Measurements from ENCODE around the gene ZNF296. TPM values are rescaled to one million over a fixed set of nuclear protein-coding genes. Genes with fewer than 3 reads are reported as not detected.

ZNF296 gene
- total RNA-seq, 1 experiment from 2014 or later: 9.2 TPM

- ATAC-seq (no peak), DNase-seq (ENCODE audit: low read depth, low spot score) (no peak)
- peaks cover 0 to 4% of the 10 kb centered on the region in 2 experiments; a peak in 3 of 4 replicates for H3K4me1 ChIP-seq (ENCODE audit: control insufficient read depth in 1 of 2, insufficient read depth in 2 of 2, low read length in 2 of 2)
- no peak overlapping the region for H3K4me2 ChIP-seq (ENCODE audit: low read length)
- H3K9me2 ChIP-seq (ENCODE audit: insufficient read depth): no peaks in the 10 kb centered on the region
- no peak overlapping the region for H3K9ac ChIP-seq (ENCODE audit: low read length)
- no peak for TF ChIP-seq JUND (IDR thresholded peaks at IDR 0.05)
- H2AFZ ChIP-seq (ENCODE audit: low read depth, low read length, poor library complexity, severe bottlenecking): no peak overlapping the region
- no peaks in the 10 kb centered on the region for H4K20me1 ChIP-seq (ENCODE audit: insufficient read depth)
- CTCF ChIA-PET: no interaction called here
- no peak overlapping the region for H3K4me3 ChIP-seq (replicated peaks in 1 of 2; ENCODE audit: low read depth in 1 of 2, low read length in 2 of 2)
- no peaks in the 10 kb centered on the region for H3K27me3 ChIP-seq (ENCODE audit: insufficient read depth, low read length)
- BruUV-seq (replicated peaks): no TSS peak
- no peaks in the 10 kb centered on the region for H3K36me3 ChIP-seq (ENCODE audit: control insufficient read depth in 1 of 2, insufficient read depth in 2 of 2, low read length in 2 of 2)
- no peak overlapping the region for H3K27ac ChIP-seq (ENCODE audit: low read depth, low read length)
- RAD21 ChIA-PET (ENCODE audit: low non-redundant PET in 1 of 2, low total read pairs in 2 of 2, uncharacterized antibody in 2 of 2, unreplicated experiment in 2 of 2): no interaction called here
- POLR2A ChIA-PET: no interaction called here
- H3K79me2 ChIP-seq (ENCODE audit: insufficient read depth, low read length): peaks cover 74% of the 10 kb centered on the region
- no peaks in the 10 kb centered on the region for H3K9me3 ChIP-seq (ENCODE audit: control insufficient read depth in 1 of 2, insufficient read depth in 1 of 2, low read depth in 1 of 2, low read length in 2 of 2)
- intact Hi-C loops (cut with micrococcal nuclease): no loop called here
Observed at GRCh38 chr19:45121827-45122345, 45.6 kb upstream of the ZNF296 start.

- Histone ChIP-seq H4K20me1 (ENCODE audit: insufficient read depth) (no peaks in the 10 kb centered on the region), H3K9me3 (ENCODE audit: control insufficient read depth in 1 of 2, insufficient read depth in 1 of 2, low read depth in 1 of 2, low read length in 2 of 2) (no peaks in the 10 kb centered on the region), H3K9me2 (ENCODE audit: insufficient read depth) (no peaks in the 10 kb centered on the region), H3K4me1 (ENCODE audit: control insufficient read depth in 1 of 2, insufficient read depth in 2 of 2, low read length in 2 of 2) (peaks cover 0 to 4% of the 10 kb centered on the region in 2 experiments; a peak in 3 of 4 replicates), H3K4me2 (ENCODE audit: low read length) (no peak overlapping the region), H3K27me3 (ENCODE audit: insufficient read depth, low read length) (no peaks in the 10 kb centered on the region), H3K36me3 (ENCODE audit: control insufficient read depth in 1 of 2, insufficient read depth in 2 of 2, low read length in 2 of 2) (no peaks in the 10 kb centered on the region), H3K27ac (ENCODE audit: low read depth, low read length) (no peak overlapping the region), H2AFZ (ENCODE audit: low read depth, low read length, poor library complexity, severe bottlenecking) (no peak overlapping the region), H3K4me3 (replicated peaks in 1 of 2; ENCODE audit: low read depth in 1 of 2, low read length in 2 of 2) (no peak overlapping the region), H3K79me2 (ENCODE audit: insufficient read depth, low read length) (peaks cover 78% of the 10 kb centered on the region), H3K9ac (ENCODE audit: low read length) (no peak overlapping the region)
- DNase-seq (ENCODE audit: low read depth, low spot score) (no peak), ATAC-seq (no peak)
- TF ChIP-seq TCF7L2 (IDR thresholded peaks at IDR 0.05; ENCODE audit: borderline replicate concordance, extremely low read depth, insufficient read depth, insufficient read length): no peak
- TF ChIP-seq POLR2AphosphoS5 (IDR thresholded peaks at IDR 0.05; ENCODE audit: low read depth, low read length): no peak
- TF ChIP-seq SIN3A (IDR thresholded peaks at IDR 0.05; ENCODE audit: low read depth): no peak
- TF ChIP-seq CBX3 (IDR thresholded peaks at IDR 0.05; ENCODE audit: low read depth): no peak
- TF ChIP-seq REST (IDR thresholded peaks at IDR 0.05; ENCODE audit: low read depth): no peak
- TF ChIP-seq ZNF274 (IDR thresholded peaks at IDR 0.05; ENCODE audit: low read depth, low read length): no peak
- no peak for TF ChIP-seq POLR2A (IDR thresholded peaks at IDR 0.05; ENCODE audit: borderline replicate concordance, extremely low read depth, insufficient read depth, insufficient read length)
- TF ChIP-seq MAX (IDR thresholded peaks at IDR 0.05): no peak
- no peak for TF ChIP-seq ZFX (IDR thresholded peaks at IDR 0.05)
- no peak for TF ChIP-seq CEBPB (IDR thresholded peaks at IDR 0.05; ENCODE audit: low read depth)
- no peak for TF ChIP-seq JUND (IDR thresholded peaks at IDR 0.05)
- TF ChIP-seq CTCF (IDR thresholded peaks at IDR 0.05 in 2 of 3, conservative IDR thresholded peaks at IDR 0.05 in 1 of 3; ENCODE audit: borderline replicate concordance in 1 of 3, insufficient read depth in 1 of 3, low read depth in 2 of 3, low read length in 2 of 3): no peak
- TF ChIP-seq EGR1 (IDR thresholded peaks at IDR 0.05; ENCODE audit: low read depth): no peak
- no peak for TF ChIP-seq SRF (IDR thresholded peaks at IDR 0.05; ENCODE audit: low read depth)
- no peak for TF ChIP-seq EZH2phosphoT487 (IDR thresholded peaks at IDR 0.05; ENCODE audit: borderline replicate concordance)
- TF ChIP-seq FOSL1 (IDR thresholded peaks at IDR 0.05; ENCODE audit: low read depth): no peak
- no peak for TF ChIP-seq ELF1 (IDR thresholded peaks at IDR 0.05; ENCODE audit: borderline replicate concordance, low read depth)
- ChIA-PET POLR2A (interaction anchor here (0.7 kb wide), 1 partner anchor 24 kb away, joined by 3 read pairs; no protein-coding TSS in a partner anchor), RAD21 (ENCODE audit: low non-redundant PET in 1 of 2, low total read pairs in 2 of 2, uncharacterized antibody in 2 of 2, unreplicated experiment in 2 of 2) (no interaction called here), CTCF (no interaction called here)
- BruUV-seq (replicated peaks): no TSS peak
- intact Hi-C loops (cut with micrococcal nuclease): no loop called here
Observed at GRCh38 chr19:45119582-45119981, 43.3 kb upstream of the ZNF296 start.

Measured in HCT116 (cell line).